Mucosa of gallbladder (tissue), 1 donor: ENCODE data around the gene PSMB9. TPM values are rescaled to one million over a fixed set of nuclear protein-coding genes. Genes with fewer than 3 reads are reported as not detected.
A peak's percentile ranks its signal among the peaks of the same experiment; 100 is the strongest.
"Not testable (repeated sequence)": the region's sequence is repeated elsewhere in the genome, so short reads cannot be mapped to it uniquely, and the experiment has no call there.

Experiments
- DNase-seq: peaks from one replicate; pipeline ENCODE4 v3.0.0-alpha.2; 2020; ENCODE audit warnings: low spot score
- total RNA-seq: library from RNA; stranded (reverse); gene quantifications from one replicate; pipeline ENCODE4 v1.2.1, GENCODE V29; 2021
- donor health status: DM: no; HTN: no; CAD: no.

Gene PSMB9
- 31.2 TPM for total RNA-seq

DNA sequence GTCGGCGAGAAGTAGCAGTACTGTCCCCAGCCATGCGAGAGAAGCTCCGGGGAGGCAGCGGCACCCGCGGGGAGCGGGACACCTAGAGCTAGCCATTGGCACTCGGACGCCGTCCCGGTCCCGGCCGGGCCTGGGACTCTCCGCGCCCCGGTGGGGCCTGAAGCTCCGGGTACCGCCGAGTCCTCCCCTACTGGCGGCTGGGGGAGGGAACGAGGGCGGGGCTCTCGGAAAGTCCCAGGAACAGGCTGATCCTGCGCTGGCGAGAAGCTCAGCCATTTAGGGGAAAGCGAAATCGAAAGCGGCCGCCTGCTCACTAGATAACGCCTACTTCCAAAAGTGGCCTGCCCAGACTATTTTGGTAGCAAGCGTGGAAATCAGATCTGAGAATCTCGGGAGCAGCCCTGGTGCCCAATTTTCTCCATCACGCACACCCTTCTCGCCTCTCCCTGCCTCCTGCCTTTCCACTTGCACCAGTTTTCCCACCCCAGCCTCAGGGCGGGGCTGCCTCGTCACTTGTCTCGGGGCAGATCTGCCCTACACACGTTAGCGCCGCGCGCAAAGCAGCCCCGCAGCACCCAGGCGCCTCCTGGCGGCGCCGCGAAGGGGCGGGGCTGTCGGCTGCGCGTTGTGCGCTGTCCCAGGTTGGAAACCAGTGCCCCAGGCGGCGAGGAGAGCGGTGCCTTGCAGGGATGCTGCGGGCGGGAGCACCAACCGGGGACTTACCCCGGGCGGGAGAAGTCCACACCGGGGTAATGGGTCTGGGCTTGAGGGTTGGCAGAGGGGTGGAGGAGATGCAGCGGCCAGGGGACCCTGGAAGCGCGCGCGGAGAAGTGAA, at the start of gene PSMB9, which contains the start of gene TAP1:
Gene PSMB9, plus strand, starts transcription at position 652 of the 835 bp plus-strand sequence. Its CDS starts 38 bp downstream, at position 690.
Gene TAP1, minus strand, starts transcription at position 164 of the 835 bp plus-strand sequence. Its CDS starts 68 bp downstream, at position 96.
- DNase-seq, result peak; percentile 95

- DNase-seq, result not testable (repeated sequence)
These were observed 48.6 kb upstream of the PSMB9 start for GRCh38 chr6:32805404-32805803.

GRCh38 chr6:32807020-32807580, 46.9 kb upstream of the PSMB9 start:
- DNase-seq, result no peak

DNA sequence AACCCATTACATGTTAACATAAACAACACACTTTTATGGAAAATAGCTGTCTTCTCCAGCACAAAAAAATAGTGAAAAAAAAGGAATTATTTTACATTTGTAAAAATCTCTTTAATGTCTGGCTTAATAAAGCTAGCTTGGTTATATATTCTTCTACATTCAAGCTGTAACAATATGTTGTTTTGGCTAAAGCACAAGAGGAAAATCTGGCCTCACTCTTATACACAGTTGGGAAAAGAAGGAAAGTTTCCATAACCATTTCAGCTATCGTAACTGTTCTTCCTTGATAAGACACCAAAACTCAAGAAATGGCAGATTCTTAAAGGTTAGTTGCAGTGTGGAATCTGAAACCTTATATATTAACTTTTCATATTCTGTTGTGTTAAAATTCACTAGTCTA, 44.8 kb upstream of the PSMB9 start:
- no peak for DNase-seq

DNA sequence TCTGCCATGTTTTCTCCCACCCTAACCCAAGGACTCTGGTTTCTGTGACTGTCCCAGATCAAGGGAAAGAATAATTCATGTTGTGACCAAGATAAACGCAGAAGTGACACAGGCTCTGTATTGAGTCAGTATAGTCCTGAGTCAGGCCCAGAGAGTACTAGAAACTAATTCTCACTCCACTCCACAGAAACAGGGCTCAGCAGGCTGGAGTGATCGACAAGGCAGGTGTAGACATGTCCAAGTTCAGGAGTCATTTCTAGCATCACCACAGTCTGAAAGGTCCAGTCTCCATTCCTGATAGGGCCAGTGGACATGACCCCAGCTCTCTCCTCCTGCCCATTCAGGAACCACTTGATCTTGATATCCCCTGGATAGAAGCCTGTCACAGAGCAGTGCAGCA, 39.8 kb upstream of the PSMB9 start:
- DNase-seq, result no peak

DNA sequence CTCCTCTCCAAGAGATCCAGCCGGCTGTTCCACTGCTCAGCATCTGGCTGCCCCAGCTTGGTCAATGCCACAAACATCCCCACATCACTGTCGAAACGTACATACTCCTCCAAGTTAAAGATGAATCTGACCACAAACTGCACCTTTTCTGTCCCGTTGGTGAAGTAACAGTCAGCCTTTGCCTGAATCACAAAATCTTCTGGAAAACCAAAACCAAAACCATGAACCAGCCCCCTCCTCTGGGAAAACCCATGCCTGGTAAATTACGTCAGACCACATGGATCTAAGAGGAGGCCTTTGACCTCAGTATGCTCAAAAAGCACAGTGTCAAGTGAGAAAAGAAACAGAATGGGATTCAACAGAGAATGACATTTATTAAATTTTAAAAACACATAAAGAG, 38.9 kb upstream of the PSMB9 start:
- DNase-seq, result no peak

DNA sequence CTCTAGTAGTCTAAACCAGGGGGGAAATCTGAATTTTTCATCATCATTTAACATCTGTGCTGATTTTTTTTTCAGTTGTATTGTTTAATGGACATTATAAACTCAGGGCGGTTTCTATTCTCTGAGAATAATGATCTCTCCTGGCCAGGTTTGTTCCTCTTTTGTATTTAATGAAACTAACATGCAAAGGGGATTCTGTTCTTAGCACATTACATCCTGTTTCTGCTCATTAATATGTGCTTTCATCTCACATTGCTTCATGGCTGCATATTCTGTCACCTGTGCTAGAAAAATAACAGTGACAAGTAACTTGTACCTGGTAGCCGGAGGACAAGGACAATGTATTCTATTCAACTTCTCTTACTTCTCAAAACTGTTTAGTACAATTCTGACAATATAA, 38.0 kb upstream of the PSMB9 start:
- no peak for DNase-seq

DNA sequence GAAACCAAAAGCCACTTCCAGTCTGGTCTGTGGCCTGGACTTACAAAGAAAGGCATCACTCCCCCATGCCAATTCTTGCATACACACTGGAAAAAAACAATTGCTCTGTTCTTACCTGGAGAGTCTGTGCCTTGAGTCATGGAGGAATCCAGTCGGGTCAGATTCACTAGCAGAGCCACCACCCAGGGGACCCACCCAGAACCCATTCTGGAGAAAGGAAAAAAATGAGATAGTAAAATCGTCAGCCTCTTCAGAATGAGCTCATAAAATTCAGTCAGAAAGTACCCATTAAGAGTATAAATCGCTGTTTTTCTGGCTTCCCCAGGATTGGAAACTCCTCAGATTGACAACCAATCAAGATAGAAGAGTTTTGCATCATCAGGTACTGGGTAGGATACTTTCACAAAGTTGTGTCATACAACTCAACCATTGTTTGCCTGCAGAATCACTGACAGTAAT, 37.2 kb upstream of the PSMB9 start, which contains the start of gene HLA-DOB:
Gene HLA-DOB, minus strand, starts transcription at position 257 of the 459 bp plus-strand sequence. Its CDS starts 51 bp downstream, at position 206.
- no peak for DNase-seq

GRCh38 chr6:32818867-32819266, 35.1 kb upstream of the PSMB9 start:
- DNase-seq, result no peak

DNA sequence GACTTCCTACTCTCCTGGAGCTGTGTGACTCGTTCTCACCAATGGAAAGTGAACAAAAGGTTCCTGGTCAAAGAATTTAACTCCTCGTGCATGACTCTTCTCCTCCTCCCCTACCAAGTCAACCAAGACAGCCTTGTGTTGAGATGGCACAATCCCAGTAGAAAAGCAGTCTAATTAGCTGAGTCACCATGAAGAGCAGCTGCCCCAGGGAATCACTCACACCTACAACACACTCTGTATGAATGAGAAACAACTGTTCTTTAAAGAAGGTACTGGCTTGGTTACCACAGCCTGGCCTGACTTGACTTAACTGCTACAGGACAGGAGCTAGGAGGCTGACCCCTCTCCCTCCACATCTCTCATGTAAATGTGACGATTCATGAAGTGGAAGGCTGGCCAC, 34.3 kb upstream of the PSMB9 start:
- no peak for DNase-seq

GRCh38 chr6:32825966-32826365, 28.0 kb upstream of the PSMB9 start:
- no peak for DNase-seq

GRCh38 chr6:32827025-32827424, 27.0 kb upstream of the PSMB9 start:
- DNase-seq, result no peak

DNA sequence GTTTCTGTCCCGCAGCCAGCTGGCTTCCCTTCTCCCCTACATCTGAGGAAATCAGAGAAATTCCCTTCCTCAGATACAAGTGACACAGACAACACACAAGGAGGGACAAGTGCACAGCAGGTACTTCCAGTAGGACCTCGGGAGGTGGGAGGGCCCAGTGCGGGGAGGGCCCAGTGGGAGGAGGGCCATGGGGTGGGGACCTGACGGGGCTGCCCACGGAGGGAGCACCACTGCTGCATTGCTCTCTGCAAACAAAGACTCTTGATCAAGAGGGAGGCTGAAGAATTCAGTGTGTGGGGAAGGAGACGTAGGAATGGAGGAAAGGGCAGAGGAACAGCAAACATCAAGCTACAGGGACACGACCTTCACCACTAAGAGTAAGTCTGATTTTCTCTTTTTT, 24.5 kb upstream of the PSMB9 start:
- DNase-seq, result no peak

GRCh38 chr6:32830017-32830416, 24.0 kb upstream of the PSMB9 start:
- DNase-seq, result no peak

- DNase-seq, result no peak
These were observed 23.1 kb upstream of the PSMB9 start for GRCh38 chr6:32830936-32831335.

DNA sequence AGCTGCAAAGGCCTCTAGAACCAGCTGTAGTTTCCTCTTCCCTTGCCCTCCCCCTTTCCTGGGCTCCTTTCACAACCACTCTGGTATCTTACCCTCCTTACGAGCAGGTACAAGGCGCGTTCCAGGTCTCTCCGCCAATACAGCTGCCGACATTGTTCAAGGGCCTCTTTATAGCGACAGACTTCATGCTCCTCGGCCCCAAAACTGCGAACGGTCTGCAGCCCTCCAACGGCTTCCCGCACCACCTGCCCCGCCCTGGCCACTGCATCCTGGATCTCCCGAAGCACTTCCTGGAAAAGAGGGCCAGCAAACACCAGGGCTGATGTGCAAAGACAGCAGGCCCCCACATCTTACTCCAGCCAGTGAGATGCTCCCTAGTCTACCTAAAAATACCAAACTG, 21.5 kb upstream of the PSMB9 start:
- DNase-seq, result no peak

- DNase-seq, result no peak
These were observed 20.3 kb upstream of the PSMB9 start for GRCh38 chr6:32833664-32834063.

GRCh38 chr6:32835167-32835893, 18.7 kb upstream of the PSMB9 start:
- no peak for DNase-seq

- no peak for DNase-seq
These were observed 17.1 kb upstream of the PSMB9 start for GRCh38 chr6:32836873-32837272.

GRCh38 chr6:32837651-32838113, 16.3 kb upstream of the PSMB9 start:
- no peak for DNase-seq

- peak; percentile 97 for DNase-seq
These were observed 15.7 kb upstream of the PSMB9 start, which contains the start of gene TAP2 for GRCh38 chr6:32838114-32838958. Gene TAP2 (minus strand): TSS chr6:32838739. CDS start chr6:32838233, 506 bp downstream.
